SK-N-SH treated with all-trans-retinoic acid at 6 μM for 48 hours (cell line): ENCODE measurements around the gene KCNT2.
"Not testable (repeated sequence)": the region's sequence is repeated elsewhere in the genome, so short reads cannot be mapped to it uniquely, and the experiment has no call there.

Experiments used
- ATAC-seq: fragments of 200-7000 bp; cut with Tn5 transposase; 3 replicates; pipeline ENCODE4 v1.9.1; 2020; ENCODE audit warnings: mild to moderate bottlenecking, moderate library complexity
- ARNTL ChIP-seq: fragments of 450-650 bp; formaldehyde crosslinking; IDR thresholded peaks from 2 replicates; pipeline ENCODE4 v1.5.0; 2020; ENCODE audit warnings: low read depth, mild to moderate bottlenecking, moderate library complexity, borderline replicate concordance
- BACH2 ChIP-seq: fragments of 250-450 bp; sonication (Bioruptor Pico); IDR thresholded peaks from 2 replicates; pipeline ENCODE4 v1.9.0; 2021; ENCODE audit warnings: mild to moderate bottlenecking, borderline replicate concordance
- CSDC2 ChIP-seq: fragments of 250-450 bp; sonication (Bioruptor Pico); IDR thresholded peaks from 2 replicates; pipeline ENCODE4 v1.5.0; 2020; ENCODE audit warnings: mild to moderate bottlenecking, moderate library complexity
- ESRRG ChIP-seq: fragments of 250-450 bp; sonication (Bioruptor Pico); IDR thresholded peaks from 2 replicates; pipeline ENCODE4 v1.6.1; 2021; ENCODE audit warnings: mild to moderate bottlenecking
- GLIS3 ChIP-seq: fragments of 250-450 bp; sonication (Bioruptor Pico); IDR thresholded peaks from 2 replicates; pipeline ENCODE4 v1.5.0; 2020; ENCODE audit warnings: mild to moderate bottlenecking, moderate library complexity
- ISL1 ChIP-seq: fragments of 250-450 bp; sonication (Bioruptor Pico); IDR thresholded peaks from 2 replicates; pipeline ENCODE4 v2.1.2; 2022; ENCODE audit warnings: mild to moderate bottlenecking, moderate library complexity
- POU6F1 ChIP-seq: fragments of 250-450 bp; sonication (Bioruptor Pico); IDR thresholded peaks from 2 replicates; pipeline ENCODE4 v1.8.0; 2021; ENCODE audit warnings: low read depth, mild to moderate bottlenecking, moderate library complexity, borderline replicate concordance
- PPARA ChIP-seq: fragments of 250-450 bp; sonication (Bioruptor Pico); IDR thresholded peaks from 2 replicates; pipeline ENCODE4 v1.5.0; 2020; ENCODE audit warnings: mild to moderate bottlenecking, borderline replicate concordance
- RARB ChIP-seq: fragments of 250-450 bp; sonication (Bioruptor Pico); IDR thresholded peaks from 2 replicates; pipeline ENCODE4 v1.8.0; 2021; ENCODE audit warnings: mild to moderate bottlenecking, moderate library complexity
- SNAI2 ChIP-seq: fragments of 250-450 bp; sonication (Bioruptor Pico); IDR thresholded peaks from 2 replicates; pipeline ENCODE4 v1.5.0; 2020; ENCODE audit warnings: mild to moderate bottlenecking, moderate library complexity
- TCF4 ChIP-seq: fragments of 250-450 bp; sonication (Bioruptor Pico); IDR thresholded peaks from 2 replicates; pipeline ENCODE4 v1.8.0; 2021; ENCODE audit warnings: mild to moderate bottlenecking, moderate library complexity, borderline replicate concordance
- TOX ChIP-seq: fragments of 250-450 bp; sonication (Bioruptor Pico); IDR thresholded peaks from 2 replicates; pipeline ENCODE4 v1.8.0; 2021; ENCODE audit warnings: mild to moderate bottlenecking, moderate library complexity, borderline replicate concordance
- TSHZ2 ChIP-seq: fragments of 250-450 bp; sonication (Bioruptor Pico); IDR thresholded peaks from 2 replicates; pipeline ENCODE4 v1.5.0; 2020; ENCODE audit warnings: mild to moderate bottlenecking, moderate library complexity
- ZFP3 ChIP-seq: fragments of 250-450 bp; sonication (Bioruptor Pico); IDR thresholded peaks from 2 replicates; pipeline ENCODE4 v1.5.0; 2020; ENCODE audit warnings: mild to moderate bottlenecking, moderate library complexity
- ZNF565 ChIP-seq: fragments of 450-650 bp; formaldehyde crosslinking; conservative IDR thresholded peaks from 2 replicates; pipeline ENCODE4 v1.5.0; 2020; ENCODE audit warnings: low read depth, mild to moderate bottlenecking, moderate library complexity
- ZNF70 ChIP-seq: fragments of 450-650 bp; formaldehyde crosslinking; IDR thresholded peaks from 2 replicates; pipeline ENCODE4 v1.5.0; 2020; ENCODE audit warnings: mild to moderate bottlenecking, moderate library complexity
- ZNF8 ChIP-seq: fragments of 450-650 bp; formaldehyde crosslinking; IDR thresholded peaks from 2 replicates; pipeline ENCODE4 v1.5.0; 2020; ENCODE audit warnings: mild to moderate bottlenecking, moderate library complexity
- TF ChIP-seq, protein P1 (sequence below): fragments of 250-450 bp; sonication (Bioruptor Pico); IDR thresholded peaks from 2 replicates; pipeline ENCODE4 v1.5.1; 2021; ENCODE audit warnings: mild to moderate bottlenecking, moderate library complexity
- TF ChIP-seq, protein P2 (sequence below): fragments of 250-450 bp; sonication (Bioruptor Pico); IDR thresholded peaks from 2 replicates; pipeline ENCODE4 v1.5.1; 2020; ENCODE audit warnings: low read depth, mild to moderate bottlenecking, moderate library complexity
- TF ChIP-seq, protein P3 (sequence below): fragments of 250-450 bp; sonication (Bioruptor Pico); IDR thresholded peaks from 2 replicates; pipeline ENCODE4 v1.8.0; 2020; ENCODE audit warnings: mild to moderate bottlenecking, moderate library complexity, borderline replicate concordance

The KCNT2 gene

DNA sequence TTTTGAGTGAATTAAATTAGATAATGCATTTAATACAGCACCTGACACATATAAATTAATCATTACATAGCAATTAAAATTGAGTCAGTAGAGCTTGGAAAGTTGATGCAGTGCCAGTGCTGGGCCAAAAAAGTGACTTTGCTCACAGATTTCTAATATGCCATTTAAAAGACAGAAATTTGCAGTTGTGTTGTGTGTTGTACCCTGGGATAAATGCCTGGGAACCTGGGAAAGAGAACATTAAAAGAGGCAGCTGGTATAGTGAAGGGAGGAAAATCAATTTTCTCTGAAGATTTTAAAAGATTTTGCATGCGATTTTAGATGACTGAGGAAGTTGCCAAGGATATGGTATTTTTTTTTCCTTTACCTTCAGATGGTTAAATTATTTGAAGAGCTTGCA lies 32.7 kb upstream of the KCNT2 start:
- TF ChIP-seq SNAI2 (no peak), CSDC2 (CRISPR knock-in tag) (no peak), ZFP3 (CRISPR knock-in tag) (no peak), ZNF70 (CRISPR knock-in tag) (no peak), TSHZ2 (no peak), GLIS3 (no peak), RARB (CRISPR knock-in tag) (no peak), PPARA (no peak), TCF4 (no peak), ZNF565 (CRISPR knock-in tag) (no peak), ESRRG (CRISPR knock-in tag) (no peak), TOX (CRISPR knock-in tag) (no peak), ARNTL (CRISPR knock-in tag) (no peak)
- TF ChIP-seq, protein P1, sequence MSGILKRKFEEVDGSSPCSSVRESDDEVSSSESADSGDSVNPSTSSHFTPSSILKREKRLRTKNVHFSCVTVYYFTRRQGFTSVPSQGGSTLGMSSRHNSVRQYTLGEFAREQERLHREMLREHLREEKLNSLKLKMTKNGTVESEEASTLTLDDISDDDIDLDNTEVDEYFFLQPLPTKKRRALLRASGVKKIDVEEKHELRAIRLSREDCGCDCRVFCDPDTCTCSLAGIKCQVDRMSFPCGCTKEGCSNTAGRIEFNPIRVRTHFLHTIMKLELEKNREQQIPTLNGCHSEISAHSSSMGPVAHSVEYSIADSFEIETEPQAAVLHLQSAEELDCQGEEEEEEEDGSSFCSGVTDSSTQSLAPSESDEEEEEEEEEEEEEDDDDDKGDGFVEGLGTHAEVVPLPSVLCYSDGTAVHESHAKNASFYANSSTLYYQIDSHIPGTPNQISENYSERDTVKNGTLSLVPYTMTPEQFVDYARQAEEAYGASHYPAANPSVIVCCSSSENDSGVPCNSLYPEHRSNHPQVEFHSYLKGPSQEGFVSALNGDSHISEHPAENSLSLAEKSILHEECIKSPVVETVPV = no peak
- TF ChIP-seq, protein P2, sequence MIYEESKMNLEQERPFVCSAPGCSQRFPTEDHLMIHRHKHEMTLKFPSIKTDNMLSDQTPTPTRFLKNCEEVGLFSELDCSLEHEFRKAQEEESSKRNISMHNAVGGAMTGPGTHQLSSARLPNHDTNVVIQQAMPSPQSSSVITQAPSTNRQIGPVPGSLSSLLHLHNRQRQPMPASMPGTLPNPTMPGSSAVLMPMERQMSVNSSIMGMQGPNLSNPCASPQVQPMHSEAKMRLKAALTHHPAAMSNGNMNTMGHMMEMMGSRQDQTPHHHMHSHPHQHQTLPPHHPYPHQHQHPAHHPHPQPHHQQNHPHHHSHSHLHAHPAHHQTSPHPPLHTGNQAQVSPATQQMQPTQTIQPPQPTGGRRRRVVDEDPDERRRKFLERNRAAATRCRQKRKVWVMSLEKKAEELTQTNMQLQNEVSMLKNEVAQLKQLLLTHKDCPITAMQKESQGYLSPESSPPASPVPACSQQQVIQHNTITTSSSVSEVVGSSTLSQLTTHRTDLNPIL (CRISPR knock-in tag) = no peak
- TF ChIP-seq, protein P3, sequence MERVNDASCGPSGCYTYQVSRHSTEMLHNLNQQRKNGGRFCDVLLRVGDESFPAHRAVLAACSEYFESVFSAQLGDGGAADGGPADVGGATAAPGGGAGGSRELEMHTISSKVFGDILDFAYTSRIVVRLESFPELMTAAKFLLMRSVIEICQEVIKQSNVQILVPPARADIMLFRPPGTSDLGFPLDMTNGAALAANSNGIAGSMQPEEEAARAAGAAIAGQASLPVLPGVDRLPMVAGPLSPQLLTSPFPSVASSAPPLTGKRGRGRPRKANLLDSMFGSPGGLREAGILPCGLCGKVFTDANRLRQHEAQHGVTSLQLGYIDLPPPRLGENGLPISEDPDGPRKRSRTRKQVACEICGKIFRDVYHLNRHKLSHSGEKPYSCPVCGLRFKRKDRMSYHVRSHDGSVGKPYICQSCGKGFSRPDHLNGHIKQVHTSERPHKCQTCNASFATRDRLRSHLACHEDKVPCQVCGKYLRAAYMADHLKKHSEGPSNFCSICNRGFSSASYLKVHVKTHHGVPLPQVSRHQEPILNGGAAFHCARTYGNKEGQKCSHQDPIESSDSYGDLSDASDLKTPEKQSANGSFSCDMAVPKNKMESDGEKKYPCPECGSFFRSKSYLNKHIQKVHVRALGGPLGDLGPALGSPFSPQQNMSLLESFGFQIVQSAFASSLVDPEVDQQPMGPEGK (CRISPR knock-in tag) = no peak
- TF ChIP-seq, all 23 proteins: peak for 0
- no peak for ATAC-seq

GRCh38 chr1:196639291-196639690 lies 31.1 kb upstream of the KCNT2 start:
- ATAC-seq = not testable (repeated sequence)

DNA sequence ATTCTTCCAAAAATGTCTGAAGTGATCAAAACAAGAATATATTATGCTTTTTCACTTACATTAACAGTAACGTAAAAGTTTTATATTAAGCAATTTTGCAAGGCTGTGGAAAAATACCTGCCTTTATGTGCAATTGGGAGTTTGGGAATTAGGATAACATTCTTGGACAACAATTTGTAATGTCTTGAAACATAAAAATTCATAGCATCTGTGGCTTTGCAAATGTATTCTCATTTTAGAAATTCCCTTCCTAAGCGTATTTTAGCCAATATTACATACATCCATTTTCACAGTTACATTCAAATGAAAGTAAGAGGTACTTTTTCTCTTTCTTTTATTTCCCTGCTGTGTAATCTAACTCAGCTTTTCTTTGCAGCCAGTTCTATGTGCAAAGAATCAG lies 30.2 kb upstream of the KCNT2 start:
- no peak for ATAC-seq
- no peak for TF ChIP-seq ZNF8 (CRISPR knock-in tag)
- TF ChIP-seq ISL1 (CRISPR knock-in tag) = no peak
- TF ChIP-seq PPARA = no peak

DNA sequence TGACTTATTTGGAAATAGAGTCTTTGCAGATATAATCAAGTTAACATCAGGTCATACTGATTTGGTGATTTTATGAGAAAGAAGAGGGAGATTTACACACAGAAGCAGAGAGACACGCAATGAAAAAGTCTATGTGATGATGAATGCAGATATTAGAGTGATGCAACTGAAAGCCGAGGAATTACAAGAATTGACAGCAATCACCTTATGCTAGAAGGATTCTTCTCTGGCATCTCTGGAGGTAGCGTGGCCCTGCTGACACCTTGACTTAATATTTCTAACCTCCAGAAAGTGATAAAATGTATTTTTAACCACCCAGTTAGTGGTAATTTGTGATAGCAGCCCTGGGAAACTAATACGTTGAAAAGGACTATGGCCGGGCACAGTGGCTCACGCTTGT lies 29.4 kb upstream of the KCNT2 start:
- no peak for ATAC-seq
- TF ChIP-seq ARNTL (CRISPR knock-in tag) (no peak), TSHZ2 (no peak), ZNF565 (CRISPR knock-in tag) (no peak), PPARA (no peak), ZNF8 (CRISPR knock-in tag) (no peak), ISL1 (CRISPR knock-in tag) (no peak), GLIS3 (no peak), BACH2 (CRISPR knock-in tag) (no peak), SNAI2 (no peak), POU6F1 (CRISPR knock-in tag) (no peak)
- TF ChIP-seq, protein P1 = no peak
- TF ChIP-seq, protein P3 (CRISPR knock-in tag) = no peak
